GM21367 (cell line): ENCODE results near the gene MYOM3.

Source experiments
- ATAC-seq: cut with Tn5 transposase; IDR thresholded peaks from one replicate; pipeline ENCODE4 v1.9.1; 2021; ENCODE audit not compliant: unreplicated experiment

Gene MYOM3

GRCh38 chr1:24111996-24112779 lies at the start of gene MYOM3:
TSS of gene MYOM3 (minus strand) at chr1:24112135. CDS start at chr1:24108636, 3,499 bp downstream.
- no peak for ATAC-seq

GRCh38 chr1:24161270-24161669 lies 49.3 kb upstream of the MYOM3 start:
- ATAC-seq: no peak

- ATAC-seq: no peak
Measured at GRCh38 chr1:24159366-24159765, 47.4 kb upstream of the MYOM3 start.

GRCh38 chr1:24157918-24158481 lies 46.1 kb upstream of the MYOM3 start:
- ATAC-seq: no peak

- ATAC-seq: no peak
Measured at GRCh38 chr1:24156542-24157260, 44.8 kb upstream of the MYOM3 start.

- no peak for ATAC-seq
Measured at GRCh38 chr1:24155011-24155782, 43.3 kb upstream of the MYOM3 start.

- no peak for ATAC-seq
Measured at GRCh38 chr1:24154215-24154614, 42.3 kb upstream of the MYOM3 start.

- ATAC-seq: no peak
Measured at GRCh38 chr1:24152631-24153494, 40.9 kb upstream of the MYOM3 start.

GRCh38 chr1:24151175-24151533 lies 39.2 kb upstream of the MYOM3 start:
- no peak for ATAC-seq

GRCh38 chr1:24150234-24151174 lies 38.6 kb upstream of the MYOM3 start:
- no peak for ATAC-seq

GRCh38 chr1:24149866-24150233 lies 37.9 kb upstream of the MYOM3 start:
- ATAC-seq: no peak

GRCh38 chr1:24147816-24148215 lies 35.9 kb upstream of the MYOM3 start:
- ATAC-seq: no peak

- no peak for ATAC-seq
Measured at GRCh38 chr1:24147194-24147593, 35.3 kb upstream of the MYOM3 start.

- ATAC-seq: no peak
Measured at GRCh38 chr1:24142546-24143534, 30.9 kb upstream of the MYOM3 start, which contains the start of gene IL22RA1. TSS of gene IL22RA1 (minus strand) at chr1:24143140. CDS start at chr1:24143082, 58 bp downstream.

GRCh38 chr1:24141311-24141997 lies 29.5 kb upstream of the MYOM3 start:
- no peak for ATAC-seq

GRCh38 chr1:24140741-24141181 lies 28.8 kb upstream of the MYOM3 start:
- ATAC-seq: no peak

GRCh38 chr1:24139841-24140425 lies 28.0 kb upstream of the MYOM3 start:
- ATAC-seq: no peak
